Stimulated activated CD8-positive, alpha-beta memory T cell treated with anti-CD3 and anti-CD28 coated beads, Interleukin-12 subunit alpha, Interleukin-12 subunit beta, amount 100 ng/mL, for 24 hours (primary cell): Measurements from ENCODE around the gene STYXL1.

Experiments used
- DNase-seq: peaks from one replicate; pipeline ENCODE4 v3.0.0-alpha.2; 2020; ENCODE audit errors: extremely low read depth

Gene STYXL1

GRCh38 chr7:75957021-75957736 lies 90.6 kb downstream of the STYXL1 start:
- no peak for DNase-seq

GRCh38 chr7:75955331-75955955 lies 92.4 kb downstream of the STYXL1 start:
- DNase-seq: no peak

- DNase-seq: no peak
Observed at GRCh38 chr7:75953931-75954330, 93.9 kb downstream of the STYXL1 start.

- DNase-seq: no peak
Observed at GRCh38 chr7:75953431-75953830, 94.4 kb downstream of the STYXL1 start.

GRCh38 chr7:75951506-75951905 lies 96.3 kb downstream of the STYXL1 start:
- DNase-seq: no peak

- DNase-seq: no peak
Observed at GRCh38 chr7:75950111-75950681, 97.6 kb downstream of the STYXL1 start.

- DNase-seq: no peak
Observed at GRCh38 chr7:75948179-75948578, 99.6 kb downstream of the STYXL1 start.
